HG03159 (cell line): ENCODE data around the gene ZYG11A.
A peak's percentile ranks its signal among the peaks of the same experiment; 100 is the strongest.
"Not testable (repeated sequence)": the region's sequence is repeated elsewhere in the genome, so short reads cannot be mapped to it uniquely, and the experiment has no call there.

Experiments used
- ATAC-seq: cut with Tn5 transposase; IDR thresholded peaks from one replicate; pipeline ENCODE4 v1.9.1; 2021; ENCODE audit warnings: mild to moderate bottlenecking, moderate library complexity; ENCODE audit not compliant: unreplicated experiment

Gene ZYG11A

GRCh38 chr1:52842643-52843310 is at the start of gene ZYG11A:
ZYG11A (plus strand) TSS chr1:52842760; CDS start chr1:52842884, 124 bp downstream.
- ATAC-seq: peak; percentile 85

GRCh38 chr1:52793717-52794116 is 48.8 kb upstream of the ZYG11A start:
- not testable (repeated sequence) for ATAC-seq

- no peak for ATAC-seq
Measured at GRCh38 chr1:52795464-52795863, 47.1 kb upstream of the ZYG11A start.

- no peak for ATAC-seq
Measured at GRCh38 chr1:52798331-52798730, 44.2 kb upstream of the ZYG11A start.

- ATAC-seq: no peak
Measured at GRCh38 chr1:52801011-52801410, 41.5 kb upstream of the ZYG11A start.

GRCh38 chr1:52804083-52804482 is 38.5 kb upstream of the ZYG11A start:
- ATAC-seq: not testable (repeated sequence)

- ATAC-seq: no peak
Measured at GRCh38 chr1:52814465-52814864, 28.1 kb upstream of the ZYG11A start.

- ATAC-seq: not testable (repeated sequence)
Measured at GRCh38 chr1:52820830-52821229, 21.7 kb upstream of the ZYG11A start.

GRCh38 chr1:52825868-52826267 is 16.7 kb upstream of the ZYG11A start:
- ATAC-seq: no peak

GRCh38 chr1:52834798-52835197 is 7.8 kb upstream of the ZYG11A start:
- ATAC-seq: no peak

GRCh38 chr1:52836035-52836434 is 6.5 kb upstream of the ZYG11A start:
- ATAC-seq: no peak

- ATAC-seq: not testable (repeated sequence)
Measured at GRCh38 chr1:52839175-52839574, 3.4 kb upstream of the ZYG11A start.

- ATAC-seq: not testable (repeated sequence)
Measured at GRCh38 chr1:52845119-52845518, 2.6 kb downstream of the ZYG11A start.

- no peak for ATAC-seq
Measured at GRCh38 chr1:52848423-52848822, 5.9 kb downstream of the ZYG11A start.

- ATAC-seq: no peak
Measured at GRCh38 chr1:52850951-52851350, 8.4 kb downstream of the ZYG11A start.

- ATAC-seq: no peak
Measured at GRCh38 chr1:52852854-52853253, 10.3 kb downstream of the ZYG11A start.

- ATAC-seq: no peak
Measured at GRCh38 chr1:52855584-52855983, 13.0 kb downstream of the ZYG11A start.

- ATAC-seq: no peak
Measured at GRCh38 chr1:52856026-52856425, 13.5 kb downstream of the ZYG11A start.

- ATAC-seq: no peak
Measured at GRCh38 chr1:52857443-52857842, 14.9 kb downstream of the ZYG11A start.

GRCh38 chr1:52862666-52863458 is 20.3 kb downstream of the ZYG11A start:
- no peak for ATAC-seq

- ATAC-seq: peak; percentile 87
Measured at GRCh38 chr1:52867087-52867863, 24.7 kb downstream of the ZYG11A start.
